Brain microvascular endothelial cell (primary cell): ENCODE measurements around the gene KLHL17.

Source experiments
- DNase-seq: peaks from one replicate; pipeline ENCODE4 v3.0.0-alpha.2; 2020
- H3K27ac ChIP-seq: fragments of 250-450 bp; sonication (Bioruptor Pico); 2 replicates; pipeline ENCODE4 v1.5.1; 2020; ENCODE audit warnings: mild to moderate bottlenecking, moderate library complexity
- H3K27me3 ChIP-seq: fragments of 250-450 bp; sonication (Bioruptor Pico); replicated peaks from 2 replicates; pipeline ENCODE4 v1.5.1; 2020; ENCODE audit warnings: mild to moderate bottlenecking
- H3K36me3 ChIP-seq: fragments of 250-450 bp; sonication (Bioruptor Pico); replicated peaks from 2 replicates; pipeline ENCODE4 v1.5.1; 2020; ENCODE audit warnings: mild to moderate bottlenecking
- H3K4me3 ChIP-seq: 2 replicates; pipeline ENCODE4 v1.5.1; 2011; ENCODE audit warnings: low read depth, mild to moderate bottlenecking, control low read depth, low read length, moderate library complexity
- CTCF ChIP-seq: IDR thresholded peaks from 2 replicates; pipeline ENCODE4 v1.5.1; 2011; ENCODE audit warnings: low read depth, mild to moderate bottlenecking, moderate library complexity, low read length, control low read depth, inconsistent platforms; ENCODE audit errors: missing control alignments
- in situ Hi-C: cut with HindIII; loops from 2 replicates; pipeline ENCODE4 v1.10.0; 2017; ENCODE audit warnings: low sequenced_read_pairs, low pct_ligation_motif_present

KLHL17 gene

GRCh38 chr1:995665-996633, 35.6 kb downstream of the KLHL17 start:
- H3K4me3 ChIP-seq = no peak overlapping the region
- H3K27me3 ChIP-seq = no peaks in the 10 kb centered on the region
- TF ChIP-seq CTCF = no peak
- in situ Hi-C loops = no loop called here
- H3K27ac ChIP-seq = no peak overlapping the region
- H3K36me3 ChIP-seq = no peaks in the 10 kb centered on the region
- no peak for DNase-seq

GRCh38 chr1:996851-997712, 36.7 kb downstream of the KLHL17 start:
- DNase-seq = no peak
- TF ChIP-seq CTCF = no peak
- in situ Hi-C loops = no loop called here
- no peak overlapping the region for H3K4me3 ChIP-seq
- H3K27me3 ChIP-seq = no peaks in the 10 kb centered on the region
- no peak overlapping the region for H3K27ac ChIP-seq
- no peaks in the 10 kb centered on the region for H3K36me3 ChIP-seq

- DNase-seq = no peak
- H3K36me3 ChIP-seq = no peaks in the 10 kb centered on the region
- H3K27me3 ChIP-seq = no peaks in the 10 kb centered on the region
- TF ChIP-seq CTCF = no peak
- no peak overlapping the region for H3K27ac ChIP-seq
- no peak overlapping the region for H3K4me3 ChIP-seq
- in situ Hi-C loops = no loop called here
Measured at GRCh38 chr1:997713-997992, 37.3 kb downstream of the KLHL17 start.

- peak overlapping the region; percentile 57 for H3K4me3 ChIP-seq
Measured at GRCh38 chr1:997993-998744, 37.8 kb downstream of the KLHL17 start.

GRCh38 chr1:998745-998994, 38.3 kb downstream of the KLHL17 start:
- in situ Hi-C loops = no loop called here
- H3K27me3 ChIP-seq = no peaks in the 10 kb centered on the region
- TF ChIP-seq CTCF = no peak
- H3K4me3 ChIP-seq = peak overlapping the region; percentile 57
- H3K36me3 ChIP-seq = no peaks in the 10 kb centered on the region
- DNase-seq = no peak
- H3K27ac ChIP-seq = peak overlapping the region; percentile 97

More at GRCh38 chr1:997993-998744, 37.8 kb downstream of the KLHL17 start:
- H3K27me3 ChIP-seq = no peaks in the 10 kb centered on the region
- in situ Hi-C loops = no loop called here
- no peaks in the 10 kb centered on the region for H3K36me3 ChIP-seq
- no peak for TF ChIP-seq CTCF
- DNase-seq = no peak
- H3K27ac ChIP-seq = no peak overlapping the region
